ENCODE data around the gene POLR3B. TPM values are rescaled to one million over a fixed set of nuclear protein-coding genes. Genes with fewer than 3 reads are reported as not detected.
A peak's percentile ranks its signal among the peaks of the same experiment; 100 is the strongest.

The POLR3B gene
- 8.1 and 8.4 TPM in 2 replicates for total RNA-seq
- long read RNA-seq, full-length matches to known transcripts, result 45 of 57 reads
- long read RNA-seq, partial matches to known transcripts, result 6 of 57 reads
- long read RNA-seq, other reads (novel, unspliced or antisense), result 6 of 57 reads

- Mint-ChIP-seq H3K9me3 (ENCODE audit: unreplicated experiment) (no peaks in the 10 kb centered on the region), H3K36me3 (ENCODE audit: unreplicated experiment) (no peaks in the 10 kb centered on the region), H3K4me1 (ENCODE audit: unreplicated experiment) (peaks cover 21% of the 10 kb centered on the region), H3K27me3 (ENCODE audit: unreplicated experiment) (no peaks in the 10 kb centered on the region), H3K27ac (ENCODE audit: unreplicated experiment) (peak within 1 kb of the TSS; percentile 94), H3K4me3 (ENCODE audit: unreplicated experiment) (peak within 1 kb of the TSS; percentile 93)
- DNase-seq (ENCODE audit: extremely low spot score, unreplicated experiment), result peak; percentile 98
- TF ChIP-seq, protein P1, sequence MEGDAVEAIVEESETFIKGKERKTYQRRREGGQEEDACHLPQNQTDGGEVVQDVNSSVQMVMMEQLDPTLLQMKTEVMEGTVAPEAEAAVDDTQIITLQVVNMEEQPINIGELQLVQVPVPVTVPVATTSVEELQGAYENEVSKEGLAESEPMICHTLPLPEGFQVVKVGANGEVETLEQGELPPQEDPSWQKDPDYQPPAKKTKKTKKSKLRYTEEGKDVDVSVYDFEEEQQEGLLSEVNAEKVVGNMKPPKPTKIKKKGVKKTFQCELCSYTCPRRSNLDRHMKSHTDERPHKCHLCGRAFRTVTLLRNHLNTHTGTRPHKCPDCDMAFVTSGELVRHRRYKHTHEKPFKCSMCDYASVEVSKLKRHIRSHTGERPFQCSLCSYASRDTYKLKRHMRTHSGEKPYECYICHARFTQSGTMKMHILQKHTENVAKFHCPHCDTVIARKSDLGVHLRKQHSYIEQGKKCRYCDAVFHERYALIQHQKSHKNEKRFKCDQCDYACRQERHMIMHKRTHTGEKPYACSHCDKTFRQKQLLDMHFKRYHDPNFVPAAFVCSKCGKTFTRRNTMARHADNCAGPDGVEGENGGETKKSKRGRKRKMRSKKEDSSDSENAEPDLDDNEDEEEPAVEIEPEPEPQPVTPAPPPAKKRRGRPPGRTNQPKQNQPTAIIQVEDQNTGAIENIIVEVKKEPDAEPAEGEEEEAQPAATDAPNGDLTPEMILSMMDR (IDR thresholded peaks at IDR 0.05), result peak; percentile 95
These were observed at the start of gene POLR3B for GRCh38 chr12:106357549-106358395. TSS of gene POLR3B (plus strand) at chr12:106357748. CDS start at chr12:106357880, 132 bp downstream.

DNA sequence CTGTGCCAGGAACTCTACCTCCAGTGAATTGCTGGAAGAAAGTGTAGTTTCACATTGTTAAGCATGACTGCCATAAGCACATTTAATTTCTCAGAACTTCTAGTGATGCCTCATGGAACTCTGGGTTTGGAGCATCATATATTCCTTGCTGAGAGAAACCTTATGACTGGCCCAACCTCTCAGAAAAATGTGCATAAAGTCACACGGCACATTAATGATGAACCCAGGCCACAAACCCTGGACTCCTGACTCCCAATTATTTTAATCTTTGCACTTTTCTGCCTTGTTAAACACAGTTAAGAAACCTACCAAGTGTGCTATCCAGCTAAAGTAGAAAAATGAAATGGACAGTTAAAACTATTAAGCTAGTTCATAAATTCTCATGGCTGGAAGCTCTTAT lies 49.4 kb upstream of the POLR3B start:
- TF ChIP-seq, protein P1 (IDR thresholded peaks at IDR 0.05), result no peak
- Mint-ChIP-seq H3K9me3 (ENCODE audit: unreplicated experiment) (no peaks in the 10 kb centered on the region), H3K4me3 (ENCODE audit: unreplicated experiment) (no peak overlapping the region)

DNA sequence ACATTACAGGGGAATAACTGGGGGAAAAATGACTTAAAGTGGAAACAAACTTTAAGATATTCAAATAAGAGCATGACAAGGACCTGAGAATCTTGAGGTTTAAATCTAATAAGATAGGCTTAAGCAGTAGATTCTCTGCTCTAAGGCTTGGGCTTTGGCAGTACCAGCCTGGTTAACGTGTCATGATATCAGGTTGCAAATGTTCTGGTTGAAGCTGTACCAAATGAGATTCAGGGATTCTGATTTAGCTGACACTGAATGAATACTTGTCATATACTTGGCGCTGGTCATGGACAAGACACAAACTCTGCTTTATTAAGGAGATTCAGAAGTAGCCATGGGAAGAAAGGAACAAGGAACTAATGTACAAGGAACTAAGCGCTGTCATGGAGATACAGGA lies 48.9 kb upstream of the POLR3B start:
- Mint-ChIP-seq H3K36me3 (ENCODE audit: unreplicated experiment) (peaks cover 13% of the 10 kb centered on the region), H3K4me3 (ENCODE audit: unreplicated experiment) (no peak overlapping the region), H3K27me3 (ENCODE audit: unreplicated experiment) (no peaks in the 10 kb centered on the region), H3K4me1 (ENCODE audit: unreplicated experiment) (peaks cover 33% of the 10 kb centered on the region), H3K27ac (ENCODE audit: unreplicated experiment) (no peak overlapping the region), H3K9me3 (ENCODE audit: unreplicated experiment) (no peaks in the 10 kb centered on the region)
- TF ChIP-seq, protein P1 (IDR thresholded peaks at IDR 0.05), result no peak
- no peak for DNase-seq (ENCODE audit: extremely low spot score, unreplicated experiment)

More for the DNA sequence above, 49.4 kb upstream of the POLR3B start:
- no peak for DNase-seq (ENCODE audit: extremely low spot score, unreplicated experiment)
- peaks cover 13% of the 10 kb centered on the region for H3K36me3 Mint-ChIP-seq (ENCODE audit: unreplicated experiment)
- no peak overlapping the region for H3K27ac Mint-ChIP-seq (ENCODE audit: unreplicated experiment)
- no peaks in the 10 kb centered on the region for H3K27me3 Mint-ChIP-seq (ENCODE audit: unreplicated experiment)
- H3K4me1 Mint-ChIP-seq (ENCODE audit: unreplicated experiment), result peaks cover 37% of the 10 kb centered on the region

- no peaks in the 10 kb centered on the region for H3K9me3 Mint-ChIP-seq (ENCODE audit: unreplicated experiment)
- H3K27me3 Mint-ChIP-seq (ENCODE audit: unreplicated experiment), result no peaks in the 10 kb centered on the region
- H3K4me3 Mint-ChIP-seq (ENCODE audit: unreplicated experiment), result peak overlapping the region; percentile 46
- no peak for DNase-seq (ENCODE audit: extremely low spot score, unreplicated experiment)
- peak overlapping the region; percentile 91 for H3K27ac Mint-ChIP-seq (ENCODE audit: unreplicated experiment)
- peaks cover 18% of the 10 kb centered on the region for H3K36me3 Mint-ChIP-seq (ENCODE audit: unreplicated experiment)
- peaks cover 25% of the 10 kb centered on the region for H3K4me1 Mint-ChIP-seq (ENCODE audit: unreplicated experiment)
- TF ChIP-seq, protein P1 (IDR thresholded peaks at IDR 0.05), result no peak
These were observed 47.7 kb upstream of the POLR3B start for GRCh38 chr12:106309671-106310505.

Data from osteocyte (in vitro differentiated cells).